Effector memory CD4-positive, alpha-beta T cell (primary cell): ENCODE results near the gene DCLK1.

Source experiments
- DNase-seq, 3 donors: peaks; one replicate each; pipeline ENCODE4 v3.0.0-alpha.2; 2020
- H3K27ac ChIP-seq: 2 replicates; pipeline ENCODE4 v1.7.0; 2013; ENCODE audit warnings: mild to moderate bottlenecking, low read length, moderate library complexity; ENCODE audit not compliant: insufficient read depth, poor library complexity, severe bottlenecking
- H3K27me3 ChIP-seq: replicated peaks from 2 replicates; pipeline ENCODE4 v1.7.0; 2013; ENCODE audit warnings: mild to moderate bottlenecking, low read length; ENCODE audit not compliant: insufficient read depth, control insufficient read depth, poor library complexity, severe bottlenecking
- H3K36me3 ChIP-seq: 2 replicates; pipeline ENCODE4 v1.7.0; 2013; ENCODE audit warnings: mild to moderate bottlenecking, low read length, moderate library complexity; ENCODE audit not compliant: control insufficient read depth, insufficient read depth
- H3K4me1 ChIP-seq: 2 replicates; pipeline ENCODE4 v1.7.0; 2013; ENCODE audit warnings: low read length, mild to moderate bottlenecking; ENCODE audit not compliant: control insufficient read depth, insufficient read depth, poor library complexity, severe bottlenecking
- H3K4me3 ChIP-seq: 2 replicates; pipeline ENCODE4 v1.7.0; 2013; ENCODE audit warnings: low read length, low read depth, mild to moderate bottlenecking; ENCODE audit not compliant: insufficient read depth, poor library complexity, severe bottlenecking
- H3K9me3 ChIP-seq: 2 replicates; pipeline ENCODE4 v1.7.0; 2013; ENCODE audit warnings: mild to moderate bottlenecking, low read length, moderate library complexity; ENCODE audit not compliant: control insufficient read depth

Gene DCLK1

GRCh38 chr13:36058116-36058515 is 73.1 kb downstream of the DCLK1 start:
- no peak for DNase-seq
- H3K36me3 ChIP-seq = no peaks in the 10 kb centered on the region
- no peak overlapping the region for H3K4me3 ChIP-seq
- no peak overlapping the region for H3K27ac ChIP-seq
- H3K9me3 ChIP-seq = no peaks in the 10 kb centered on the region
- no peaks in the 10 kb centered on the region for H3K27me3 ChIP-seq
- H3K4me1 ChIP-seq = no peaks in the 10 kb centered on the region

GRCh38 chr13:36057547-36057946 is 73.6 kb downstream of the DCLK1 start:
- H3K4me1 ChIP-seq = no peaks in the 10 kb centered on the region
- no peak for DNase-seq
- H3K9me3 ChIP-seq = no peaks in the 10 kb centered on the region
- no peaks in the 10 kb centered on the region for H3K27me3 ChIP-seq
- no peaks in the 10 kb centered on the region for H3K36me3 ChIP-seq
- H3K27ac ChIP-seq = no peak overlapping the region
- no peak overlapping the region for H3K4me3 ChIP-seq

- H3K4me3 ChIP-seq = no peak overlapping the region
- no peaks in the 10 kb centered on the region for H3K27me3 ChIP-seq
- H3K36me3 ChIP-seq = no peaks in the 10 kb centered on the region
- DNase-seq = no peak
- no peaks in the 10 kb centered on the region for H3K4me1 ChIP-seq
- H3K27ac ChIP-seq = no peak overlapping the region
- no peaks in the 10 kb centered on the region for H3K9me3 ChIP-seq
These were observed 74.1 kb downstream of the DCLK1 start for GRCh38 chr13:36057041-36057440.

- Histone ChIP-seq H3K27ac (no peak overlapping the region), H3K4me3 (no peak overlapping the region), H3K27me3 (no peaks in the 10 kb centered on the region), H3K36me3 (no peaks in the 10 kb centered on the region), H3K9me3 (no peaks in the 10 kb centered on the region), H3K4me1 (no peaks in the 10 kb centered on the region)
- DNase-seq = no peak
These were observed 75.8 kb downstream of the DCLK1 start for GRCh38 chr13:36055366-36055765.

GRCh38 chr13:36054041-36054440 is 77.1 kb downstream of the DCLK1 start:
- H3K4me1 ChIP-seq = no peaks in the 10 kb centered on the region
- no peaks in the 10 kb centered on the region for H3K36me3 ChIP-seq
- no peaks in the 10 kb centered on the region for H3K9me3 ChIP-seq
- no peaks in the 10 kb centered on the region for H3K27me3 ChIP-seq
- H3K4me3 ChIP-seq = no peak overlapping the region
- no peak overlapping the region for H3K27ac ChIP-seq
- DNase-seq = no peak

GRCh38 chr13:36051082-36051481 is 80.1 kb downstream of the DCLK1 start:
- Histone ChIP-seq H3K4me1 (no peaks in the 10 kb centered on the region), H3K27me3 (no peaks in the 10 kb centered on the region), H3K9me3 (no peaks in the 10 kb centered on the region), H3K4me3 (no peak overlapping the region), H3K36me3 (no peaks in the 10 kb centered on the region), H3K27ac (no peak overlapping the region)
- no peak for DNase-seq

- H3K4me1 ChIP-seq = no peaks in the 10 kb centered on the region
- no peak overlapping the region for H3K27ac ChIP-seq
- H3K27me3 ChIP-seq = no peaks in the 10 kb centered on the region
- no peaks in the 10 kb centered on the region for H3K9me3 ChIP-seq
- H3K4me3 ChIP-seq = no peak overlapping the region
- DNase-seq = no peak
- H3K36me3 ChIP-seq = no peaks in the 10 kb centered on the region
These were observed 84.5 kb downstream of the DCLK1 start for GRCh38 chr13:36046672-36047071.

GRCh38 chr13:36038785-36039555 is 92.2 kb downstream of the DCLK1 start:
- Histone ChIP-seq H3K27me3 (no peaks in the 10 kb centered on the region), H3K9me3 (no peaks in the 10 kb centered on the region), H3K4me1 (no peaks in the 10 kb centered on the region), H3K36me3 (no peaks in the 10 kb centered on the region), H3K4me3 (no peak overlapping the region), H3K27ac (no peak overlapping the region)
- no peak for DNase-seq

GRCh38 chr13:36033035-36033434 is 98.1 kb downstream of the DCLK1 start:
- no peak for DNase-seq

GRCh38 chr13:36031490-36031889 is 99.7 kb downstream of the DCLK1 start:
- Histone ChIP-seq H3K27ac (no peak overlapping the region), H3K4me1 (no peaks in the 10 kb centered on the region), H3K36me3 (no peaks in the 10 kb centered on the region), H3K9me3 (no peaks in the 10 kb centered on the region), H3K4me3 (no peak overlapping the region), H3K27me3 (no peaks in the 10 kb centered on the region)
- no peak for DNase-seq

More at GRCh38 chr13:36033035-36033434, 98.1 kb downstream of the DCLK1 start:
- Histone ChIP-seq H3K27me3 (no peaks in the 10 kb centered on the region), H3K36me3 (no peaks in the 10 kb centered on the region), H3K27ac (no peak overlapping the region), H3K4me3 (no peak overlapping the region), H3K4me1 (no peaks in the 10 kb centered on the region), H3K9me3 (no peaks in the 10 kb centered on the region)
